LoVo (cell line): ENCODE data around the gene HYAL1.

Source experiments
- DNase-seq: peaks from one replicate; pipeline ENCODE4 v3.0.0-alpha.2; 2016; ENCODE audit warnings: low spot score

Gene HYAL1

GRCh38 chr3:50303013-50303815 is at the start of gene HYAL1:
Gene HYAL1, minus strand, starts transcription at chr3:50303574. Its CDS starts 618 bp downstream, at chr3:50302956.
- DNase-seq = no peak

GRCh38 chr3:50352781-50353180 is 49.4 kb upstream of the HYAL1 start:
- no peak for DNase-seq

GRCh38 chr3:50351323-50351697 is 47.9 kb upstream of the HYAL1 start:
- no peak for DNase-seq

- peak; percentile 96 for DNase-seq
Observed at GRCh38 chr3:50350527-50351322, 47.4 kb upstream of the HYAL1 start, which contains the start of the genes CYB561D2 and NPRL2. Gene CYB561D2, plus strand, starts transcription at chr3:50350862. Its CDS starts 572 bp downstream, at chr3:50351434. Gene NPRL2, minus strand, starts transcription at chr3:50350775. Its CDS starts 123 bp downstream, at chr3:50350652.

- no peak for DNase-seq
Observed at GRCh38 chr3:50350213-50350526, 46.8 kb upstream of the HYAL1 start.

GRCh38 chr3:50347187-50347813 is 43.9 kb upstream of the HYAL1 start:
- DNase-seq = peak; percentile 64

GRCh38 chr3:50345586-50346234 is 42.3 kb upstream of the HYAL1 start, which contains the start of gene ZMYND10:
Gene ZMYND10, minus strand, starts transcription at chr3:50345732. Its CDS starts 153 bp downstream, at chr3:50345579.
- no peak for DNase-seq

GRCh38 chr3:50345008-50345407 is 41.6 kb upstream of the HYAL1 start:
- DNase-seq = no peak

GRCh38 chr3:50342813-50343633 is 39.6 kb upstream of the HYAL1 start:
- DNase-seq = no peak

- no peak for DNase-seq
Observed at GRCh38 chr3:50341996-50342650, 38.7 kb upstream of the HYAL1 start.

- DNase-seq = no peak
Observed at GRCh38 chr3:50341537-50341936, 38.2 kb upstream of the HYAL1 start.

GRCh38 chr3:50340448-50341329 is 37.3 kb upstream of the HYAL1 start, which contains the start of gene RASSF1:
Gene RASSF1, minus strand, starts transcription at chr3:50340836. Its CDS starts 31 bp downstream, at chr3:50340805.
- DNase-seq = peak; percentile 37

GRCh38 chr3:50340147-50340447 is 36.7 kb upstream of the HYAL1 start:
- DNase-seq = no peak

GRCh38 chr3:50339485-50340146 is 36.2 kb upstream of the HYAL1 start:
- no peak for DNase-seq

- no peak for DNase-seq
Observed at GRCh38 chr3:50338965-50339364, 35.6 kb upstream of the HYAL1 start.

GRCh38 chr3:50337175-50337861 is 33.9 kb upstream of the HYAL1 start:
- DNase-seq = peak; percentile 99

GRCh38 chr3:50336452-50337174 is 33.2 kb upstream of the HYAL1 start:
- no peak for DNase-seq
